MM.1S (cell line): ENCODE results near the gene PCED1B.

ENCODE experiments used
- DNase-seq: peaks from one replicate; pipeline ENCODE4 v3.0.0-alpha.2; 2015
- H2AFZ ChIP-seq: fragments of 300-600 bp; sonication (generic); 2 replicates; pipeline ENCODE4 v1.6.0; 2016; ENCODE audit warnings: antibody characterized with exemption, low read length
- H3F3A ChIP-seq: fragments of 300-600 bp; sonication (generic); 2 replicates; pipeline ENCODE4 v1.6.1; 2016; ENCODE audit warnings: mild to moderate bottlenecking, antibody characterized with exemption, low read length, moderate library complexity, mixed read lengths; ENCODE audit not compliant: insufficient read depth
- H3K27ac ChIP-seq: fragments of 300-600 bp; sonication (generic); 2 replicates; pipeline ENCODE4 v1.5.1; 2016; ENCODE audit warnings: mild to moderate bottlenecking, low read length
- H3K27me3 ChIP-seq: fragments of 300-600 bp; sonication (generic); replicated peaks from 2 replicates; pipeline ENCODE4 v1.6.0; 2016; ENCODE audit warnings: low read length; ENCODE audit not compliant: insufficient read depth
- H3K36me3 ChIP-seq: fragments of 300-600 bp; sonication (generic); replicated peaks from 2 replicates; pipeline ENCODE4 v1.6.1; 2016; ENCODE audit warnings: mild to moderate bottlenecking, low read length, mixed read lengths; ENCODE audit not compliant: insufficient read depth
- H3K4me1 ChIP-seq: fragments of 300-600 bp; sonication (generic); 2 replicates; pipeline ENCODE4 v1.6.1; 2016; ENCODE audit warnings: low read length, mixed read lengths
- H3K4me2 ChIP-seq: fragments of 300-600 bp; sonication (generic); 2 replicates; pipeline ENCODE4 v1.6.0; 2016; ENCODE audit warnings: low read depth, low read length
- H3K4me3 ChIP-seq: fragments of 300-600 bp; sonication (generic); 2 replicates; pipeline ENCODE4 v1.5.1; 2016; ENCODE audit warnings: low read length, mixed read lengths
- H3K79me2 ChIP-seq: fragments of 300-600 bp; sonication (generic); 2 replicates; pipeline ENCODE4 v1.6.1; 2016; ENCODE audit warnings: mixed run types, low read length, mixed read lengths
- H3K9ac ChIP-seq: fragments of 300-600 bp; sonication (generic); 2 replicates; pipeline ENCODE4 v1.6.1; 2016; ENCODE audit warnings: low read length, mixed read lengths
- H3K9me2 ChIP-seq: fragments of 300-600 bp; sonication (generic); replicated peaks from 2 replicates; pipeline ENCODE4 v1.6.1; 2016; ENCODE audit warnings: mild to moderate bottlenecking, low read length, mixed read lengths; ENCODE audit not compliant: insufficient read depth
- H3K9me3 ChIP-seq: fragments of 300-600 bp; sonication (generic); replicated peaks from 2 replicates; pipeline ENCODE4 v1.6.1; 2016; ENCODE audit warnings: mild to moderate bottlenecking, low read length, mixed read lengths; ENCODE audit not compliant: insufficient read depth
- H4K20me1 ChIP-seq: fragments of 300-600 bp; sonication (generic); 2 replicates; pipeline ENCODE4 v1.6.1; 2016; ENCODE audit warnings: mild to moderate bottlenecking, low read length, moderate library complexity, mixed read lengths; ENCODE audit not compliant: insufficient read depth
- EZH2 ChIP-seq: fragments of 300-600 bp; sonication (generic); optimal IDR thresholded peaks from 2 replicates; pipeline ENCODE3; 2017; ENCODE audit warnings: low read depth, mild to moderate bottlenecking, antibody characterized with exemption, low read length, mixed read lengths
- EZH2phosphoT487 ChIP-seq: fragments of 300-600 bp; sonication (generic); IDR thresholded peaks from 2 replicates; pipeline ENCODE4 v1.6.1; 2018; ENCODE audit warnings: antibody characterized with exemption, low read length
- TF ChIP-seq, protein P1 (sequence below): fragments of 300-600 bp; sonication (generic); IDR thresholded peaks from 2 replicates; pipeline ENCODE4 v1.5.1; 2016; ENCODE audit warnings: antibody characterized with exemption, low read length, mixed read lengths

Gene PCED1B

DNA sequence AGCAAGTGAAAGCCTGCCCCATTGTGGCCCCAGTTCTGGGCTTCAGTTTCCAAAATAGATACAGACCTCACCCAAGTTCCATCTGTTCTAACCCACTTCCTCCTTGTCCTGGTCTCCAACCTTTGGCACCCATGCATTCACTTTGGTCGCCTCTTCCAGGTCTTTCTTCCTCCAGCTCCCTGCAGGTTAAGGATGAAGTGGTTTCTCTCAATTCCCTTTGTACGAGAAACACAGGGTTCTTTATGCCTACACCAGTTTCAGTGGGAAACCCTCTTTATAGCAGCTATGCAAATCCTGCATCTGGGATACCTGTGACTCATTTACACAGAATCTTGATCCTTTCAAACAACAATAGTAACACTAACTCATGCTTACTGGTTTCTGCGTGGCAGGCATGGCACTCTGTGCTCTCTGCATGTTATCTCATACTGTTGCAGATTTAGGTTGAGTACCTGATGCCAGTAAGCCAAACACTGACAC lies 110.9 kb downstream of the PCED1B start:
- no peak overlapping the region for H3K4me2 ChIP-seq
- no peak overlapping the region for H3K9ac ChIP-seq
- H4K20me1 ChIP-seq: no peaks in the 10 kb centered on the region
- no peak overlapping the region for H3K27ac ChIP-seq
- H2AFZ ChIP-seq: no peak overlapping the region
- H3K79me2 ChIP-seq: no peaks in the 10 kb centered on the region
- H3F3A ChIP-seq: no peaks in the 10 kb centered on the region
- no peak for DNase-seq
- H3K27me3 ChIP-seq: no peaks in the 10 kb centered on the region
- no peaks in the 10 kb centered on the region for H3K9me2 ChIP-seq
- no peak overlapping the region for H3K4me3 ChIP-seq
- TF ChIP-seq EZH2 (no peak), EZH2phosphoT487 (no peak)
- TF ChIP-seq, protein P1, sequence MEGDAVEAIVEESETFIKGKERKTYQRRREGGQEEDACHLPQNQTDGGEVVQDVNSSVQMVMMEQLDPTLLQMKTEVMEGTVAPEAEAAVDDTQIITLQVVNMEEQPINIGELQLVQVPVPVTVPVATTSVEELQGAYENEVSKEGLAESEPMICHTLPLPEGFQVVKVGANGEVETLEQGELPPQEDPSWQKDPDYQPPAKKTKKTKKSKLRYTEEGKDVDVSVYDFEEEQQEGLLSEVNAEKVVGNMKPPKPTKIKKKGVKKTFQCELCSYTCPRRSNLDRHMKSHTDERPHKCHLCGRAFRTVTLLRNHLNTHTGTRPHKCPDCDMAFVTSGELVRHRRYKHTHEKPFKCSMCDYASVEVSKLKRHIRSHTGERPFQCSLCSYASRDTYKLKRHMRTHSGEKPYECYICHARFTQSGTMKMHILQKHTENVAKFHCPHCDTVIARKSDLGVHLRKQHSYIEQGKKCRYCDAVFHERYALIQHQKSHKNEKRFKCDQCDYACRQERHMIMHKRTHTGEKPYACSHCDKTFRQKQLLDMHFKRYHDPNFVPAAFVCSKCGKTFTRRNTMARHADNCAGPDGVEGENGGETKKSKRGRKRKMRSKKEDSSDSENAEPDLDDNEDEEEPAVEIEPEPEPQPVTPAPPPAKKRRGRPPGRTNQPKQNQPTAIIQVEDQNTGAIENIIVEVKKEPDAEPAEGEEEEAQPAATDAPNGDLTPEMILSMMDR: no peak
- no peaks in the 10 kb centered on the region for H3K9me3 ChIP-seq
- peaks cover 4% of the 10 kb centered on the region; the same call in 1 of the 2 replicates for H3K4me1 ChIP-seq
- no peaks in the 10 kb centered on the region for H3K36me3 ChIP-seq

DNA sequence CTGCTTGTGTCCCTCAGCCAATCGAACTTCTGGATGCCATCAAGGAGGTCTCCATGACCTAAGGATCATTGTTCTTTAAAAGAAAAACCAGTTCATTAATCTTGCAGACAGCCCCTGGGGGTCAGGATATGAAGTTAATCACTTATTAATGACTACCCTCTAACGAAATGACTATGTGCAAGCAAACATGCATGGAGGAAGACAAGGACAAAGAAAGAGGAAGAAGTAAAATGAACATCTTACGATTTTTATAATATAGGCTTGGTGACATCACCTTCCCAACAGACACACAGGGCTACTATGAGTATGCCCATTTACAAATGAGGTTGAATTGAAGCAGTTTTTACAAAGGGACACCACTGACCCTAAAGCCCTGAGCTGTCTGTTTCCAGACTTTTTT lies 111.5 kb downstream of the PCED1B start:
- no peak overlapping the region for H3K27ac ChIP-seq
- no peaks in the 10 kb centered on the region for H3K9me3 ChIP-seq
- no peak overlapping the region for H3K4me2 ChIP-seq
- H3K79me2 ChIP-seq: no peaks in the 10 kb centered on the region
- H2AFZ ChIP-seq: no peak overlapping the region
- H3F3A ChIP-seq: no peaks in the 10 kb centered on the region
- no peak for TF ChIP-seq EZH2phosphoT487
- TF ChIP-seq, protein P1: no peak
- TF ChIP-seq EZH2: no peak
- H3K4me1 ChIP-seq: peaks cover 4% of the 10 kb centered on the region; the same call in 1 of the 2 replicates
- DNase-seq: no peak
- H3K9me2 ChIP-seq: no peaks in the 10 kb centered on the region
- no peaks in the 10 kb centered on the region for H3K36me3 ChIP-seq
- H3K4me3 ChIP-seq: no peak overlapping the region
- H3K27me3 ChIP-seq: no peaks in the 10 kb centered on the region
- no peaks in the 10 kb centered on the region for H4K20me1 ChIP-seq
- H3K9ac ChIP-seq: no peak overlapping the region

DNA sequence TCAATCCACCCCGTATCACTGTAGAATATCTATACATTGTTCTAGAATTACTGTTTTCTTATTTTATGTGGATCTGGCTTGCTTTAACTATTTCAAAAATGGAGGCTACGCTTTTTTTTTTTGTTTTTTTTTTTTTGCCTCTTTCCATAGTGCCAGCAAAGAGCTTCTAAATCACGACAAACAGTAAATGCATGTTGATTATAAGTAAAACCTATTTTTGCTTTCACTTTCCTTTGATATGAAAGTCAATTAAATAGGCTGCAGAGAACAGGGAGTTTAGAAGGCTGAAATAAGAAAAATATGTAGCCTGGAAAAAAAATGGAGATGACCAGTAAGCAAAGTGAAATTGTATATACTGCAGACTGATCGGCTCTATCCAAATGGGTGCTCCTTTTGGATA lies 112.6 kb downstream of the PCED1B start:
- H3K4me3 ChIP-seq: no peak overlapping the region
- H3K9ac ChIP-seq: no peak overlapping the region
- no peaks in the 10 kb centered on the region for H4K20me1 ChIP-seq
- H3F3A ChIP-seq: no peaks in the 10 kb centered on the region
- H3K9me3 ChIP-seq: no peaks in the 10 kb centered on the region
- no peaks in the 10 kb centered on the region for H3K9me2 ChIP-seq
- no peaks in the 10 kb centered on the region for H3K79me2 ChIP-seq
- H3K36me3 ChIP-seq: no peaks in the 10 kb centered on the region
- no peak for DNase-seq
- no peak overlapping the region for H3K4me2 ChIP-seq
- no peak overlapping the region for H3K27ac ChIP-seq
- no peak overlapping the region for H2AFZ ChIP-seq
- H3K4me1 ChIP-seq: peaks cover 4% of the 10 kb centered on the region; the same call in 1 of the 2 replicates
- no peak for TF ChIP-seq EZH2
- TF ChIP-seq, protein P1: no peak
- no peak for TF ChIP-seq EZH2phosphoT487
- H3K27me3 ChIP-seq: no peaks in the 10 kb centered on the region
